GM21390 (cell line): ENCODE results near the gene CENPB.

Source experiments
- ATAC-seq: cut with Tn5 transposase; IDR thresholded peaks from one replicate; pipeline ENCODE4 v1.9.1; 2021; ENCODE audit not compliant: unreplicated experiment

CENPB gene

DNA sequence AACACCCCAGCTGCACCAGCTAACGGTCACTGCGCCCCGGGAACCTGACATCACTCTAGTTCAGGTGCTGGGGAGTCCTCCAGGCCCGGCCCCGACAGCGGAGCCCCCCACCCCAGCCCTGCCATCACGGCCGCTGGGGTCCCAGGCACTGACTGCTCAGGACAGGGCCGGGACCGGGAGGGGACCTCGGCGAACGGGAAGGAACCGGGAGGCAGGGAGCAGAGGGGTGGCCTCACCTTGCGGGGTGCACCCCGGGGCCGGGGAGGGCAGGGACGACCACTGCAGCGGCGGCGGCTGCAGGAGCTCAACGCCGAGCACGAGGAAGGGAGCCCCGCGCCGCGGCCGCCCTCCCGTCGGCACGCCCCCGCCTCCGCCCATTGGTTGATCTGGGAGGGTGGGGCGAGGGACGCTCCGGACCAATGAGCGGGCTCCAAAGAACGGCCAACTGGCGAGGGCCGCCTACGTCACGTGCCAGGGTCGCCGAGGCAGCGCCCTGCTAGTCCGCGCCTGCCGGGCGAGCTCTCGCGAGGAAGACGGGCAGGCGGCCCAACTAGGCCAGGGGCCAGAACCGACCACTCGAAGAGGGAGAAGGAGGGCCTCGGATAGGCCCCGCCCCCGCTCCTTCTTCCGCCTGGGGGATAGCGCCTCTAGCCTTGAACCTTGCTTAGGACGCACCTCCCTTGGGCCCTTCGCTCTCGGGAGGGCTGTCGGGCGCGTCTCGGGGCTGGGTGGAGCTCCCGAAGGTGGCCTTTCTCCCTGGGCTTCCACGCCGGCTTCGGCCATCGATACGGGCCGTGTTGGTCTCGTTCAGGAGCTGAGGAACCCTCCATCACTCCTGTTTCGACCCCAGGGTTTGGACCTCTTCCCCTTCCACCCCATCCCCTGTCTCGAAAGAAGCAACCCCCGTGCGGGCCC, 18.9 kb downstream of the CENPB start, which contains the start of gene ADISSP:
TSS of gene ADISSP (minus strand) at position 327 of the 915 bp plus-strand sequence. CDS start 7,653 bp downstream, outside the sequence.
- ATAC-seq = peak; percentile 94

DNA sequence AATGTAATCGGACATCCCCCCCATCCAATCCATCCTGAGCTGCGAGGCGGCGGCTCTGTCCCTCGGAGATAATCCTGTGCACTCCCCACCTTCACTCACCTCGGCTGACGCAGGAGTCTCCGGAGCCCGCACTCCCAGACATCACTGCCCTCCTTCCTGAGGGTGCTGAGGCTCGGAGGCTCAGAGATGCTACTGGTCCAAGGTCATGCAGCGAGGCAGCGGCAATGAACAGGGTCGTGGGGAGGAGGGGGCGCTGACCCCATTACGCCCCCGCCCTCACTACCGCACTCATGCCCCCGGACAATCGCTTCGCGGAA, 19.5 kb downstream of the CENPB start:
- ATAC-seq = no peak

DNA sequence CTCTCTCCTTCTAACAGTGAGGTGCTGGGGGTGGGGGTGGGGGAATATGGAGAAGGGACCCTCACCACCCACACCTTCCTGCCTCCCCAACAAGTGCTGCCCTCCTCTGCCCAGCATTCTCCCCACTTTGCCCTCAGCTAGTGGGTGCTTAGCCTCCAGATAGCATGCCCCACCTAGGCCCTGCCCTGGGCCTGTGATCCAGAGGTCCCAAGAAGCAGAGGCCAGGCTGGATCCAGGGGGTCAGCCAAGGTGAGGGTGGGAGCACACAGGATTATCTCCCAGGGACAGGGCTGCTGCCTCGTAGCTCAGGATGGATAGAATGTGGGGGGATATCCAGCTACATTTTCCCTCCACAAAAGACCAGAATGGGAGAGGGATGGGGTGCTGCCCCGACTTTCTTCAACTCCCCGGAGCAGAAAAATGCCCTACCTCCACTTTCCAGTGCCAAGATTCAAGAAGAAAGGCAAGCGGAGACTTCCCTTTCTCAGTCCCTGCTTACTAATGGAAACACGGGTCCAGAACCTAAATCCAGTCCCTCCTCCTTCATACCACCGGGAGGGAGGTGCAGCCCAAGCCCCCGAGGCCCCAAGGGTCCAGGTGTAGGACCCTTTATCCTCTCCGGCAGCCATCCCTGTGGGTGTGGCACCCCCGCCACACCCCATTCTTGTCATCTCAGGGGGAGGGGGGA, 20.0 kb downstream of the CENPB start:
- no peak for ATAC-seq

DNA sequence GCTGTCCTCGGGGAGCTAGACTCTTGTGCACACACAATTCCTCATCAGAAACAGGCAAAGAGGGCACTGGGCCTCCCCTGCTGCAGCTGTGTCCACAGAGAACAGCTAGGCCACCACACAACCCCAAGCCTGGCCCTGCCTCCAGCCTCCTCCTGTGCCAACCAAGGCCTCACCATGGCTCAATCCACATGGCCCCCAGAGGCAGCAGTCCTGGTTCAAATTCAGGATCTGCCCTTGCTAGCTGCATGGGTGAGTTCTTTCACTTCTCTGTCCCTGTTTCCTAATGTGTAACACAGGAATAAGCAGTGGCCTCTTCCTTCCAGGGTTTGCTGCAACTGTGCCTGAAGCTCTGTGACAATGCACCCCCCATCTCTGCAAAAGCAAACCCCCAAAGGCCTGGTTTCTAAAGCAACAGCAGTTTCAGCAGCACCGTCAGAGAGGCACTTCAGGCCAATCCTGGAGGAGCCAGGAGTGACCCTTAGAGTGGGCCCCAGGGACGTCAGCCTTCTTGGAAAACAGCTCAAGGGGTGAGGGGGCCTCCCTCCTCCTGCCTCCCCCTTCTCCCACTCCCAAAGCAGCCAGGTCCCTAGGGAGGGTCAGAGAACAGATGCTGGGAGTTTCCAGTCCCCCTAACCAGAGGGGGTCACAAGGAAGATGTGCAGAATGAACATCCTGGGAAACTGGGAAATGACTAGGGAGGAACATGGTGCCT, 21.2 kb downstream of the CENPB start:
- ATAC-seq = no peak

DNA sequence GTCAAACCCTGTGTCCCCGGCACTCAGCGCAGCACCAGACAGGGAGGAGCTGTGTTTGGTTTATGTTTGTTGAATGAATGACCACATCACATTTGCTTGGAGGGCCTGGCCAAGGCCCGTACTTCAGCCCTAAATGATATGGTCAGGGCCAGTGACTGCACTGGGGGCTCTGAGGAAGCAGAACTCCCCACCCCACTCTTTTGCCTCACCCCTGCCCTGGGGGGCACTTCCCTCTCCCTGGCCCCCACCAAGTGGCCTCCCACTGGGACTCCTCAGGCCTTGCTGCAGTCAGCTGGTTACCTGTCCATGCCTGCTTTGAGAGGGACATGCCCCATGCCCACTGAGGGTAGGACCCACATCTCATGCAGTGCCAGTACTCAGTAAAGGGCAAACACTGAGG, 21.9 kb downstream of the CENPB start:
- no peak for ATAC-seq

DNA sequence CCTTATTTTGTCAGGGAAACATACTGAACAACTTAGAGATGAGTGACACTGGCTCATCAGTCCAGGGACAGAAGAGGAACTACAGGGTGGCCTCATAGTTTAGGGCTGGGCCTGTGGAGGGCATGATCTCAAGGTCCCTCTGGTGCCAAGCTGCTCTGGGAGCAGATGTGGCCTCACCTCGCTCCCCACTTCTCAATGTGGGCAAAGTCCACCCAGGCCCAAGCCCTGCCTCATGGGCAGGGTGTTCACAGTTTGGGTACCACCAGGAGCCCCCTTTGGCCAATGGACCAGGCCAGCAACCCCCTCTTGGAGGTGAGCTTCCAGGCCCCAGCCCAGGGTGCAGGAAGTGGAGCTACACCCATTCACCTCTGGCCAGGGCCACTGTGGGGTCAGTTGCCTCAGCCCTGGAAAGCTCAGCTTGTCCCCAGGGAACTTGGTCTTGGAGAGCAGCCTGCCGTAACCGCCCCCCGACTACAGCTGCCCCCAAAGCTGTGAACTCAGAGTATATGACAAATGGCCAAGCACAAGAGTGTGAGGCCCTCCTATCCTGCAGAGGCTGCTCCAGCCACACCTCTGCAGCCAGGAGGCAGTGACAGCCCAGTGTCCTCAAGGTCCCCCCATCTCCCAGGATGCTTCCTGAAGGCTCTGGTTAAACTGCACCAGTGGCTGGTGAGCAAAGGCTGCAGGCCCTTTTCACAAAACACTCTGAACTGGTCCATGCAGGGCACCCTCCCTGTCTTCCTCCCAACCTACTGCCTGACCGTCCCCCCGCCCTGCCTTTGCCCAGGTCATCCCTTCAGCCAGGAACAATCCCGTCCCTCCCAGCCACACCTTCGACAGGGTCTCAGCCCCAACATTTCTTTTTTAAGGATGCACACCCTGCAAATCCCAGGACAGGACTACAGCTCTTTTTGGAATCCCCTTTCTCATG, 22.6 kb downstream of the CENPB start:
- no peak for ATAC-seq

DNA sequence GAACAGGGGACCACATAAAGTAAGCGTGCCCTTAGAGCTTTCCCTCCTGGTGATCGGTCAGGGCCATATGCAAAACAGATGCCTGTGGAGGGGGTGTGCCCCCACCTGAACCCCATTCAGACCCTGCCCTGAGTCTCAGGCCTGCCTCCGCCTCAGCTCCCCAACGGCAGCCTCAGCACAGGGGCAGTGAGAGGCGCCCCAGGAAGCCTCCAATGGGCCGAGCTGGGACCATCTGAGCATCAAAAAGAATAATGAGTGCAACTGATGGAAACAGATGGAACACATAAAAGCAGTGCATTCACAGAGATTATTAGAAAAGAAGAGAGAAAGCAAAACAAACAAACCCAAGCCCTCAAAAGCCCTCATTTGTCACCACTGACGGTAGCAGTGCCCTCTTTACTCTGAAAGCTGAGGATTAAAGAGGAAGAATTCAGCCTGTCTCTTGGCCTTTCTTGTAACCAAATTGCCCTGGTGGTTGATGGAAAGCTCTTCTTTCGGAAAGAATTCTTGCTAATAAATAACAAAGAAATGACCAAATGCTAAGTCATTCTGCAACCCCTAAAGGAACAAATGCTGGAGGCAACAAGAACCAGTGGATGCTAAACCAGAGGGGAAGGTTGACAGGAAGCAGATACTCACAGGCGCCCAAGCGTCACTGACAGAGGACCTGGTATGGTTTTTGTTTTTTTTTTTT, 25.7 kb downstream of the CENPB start:
- ATAC-seq = no peak

DNA sequence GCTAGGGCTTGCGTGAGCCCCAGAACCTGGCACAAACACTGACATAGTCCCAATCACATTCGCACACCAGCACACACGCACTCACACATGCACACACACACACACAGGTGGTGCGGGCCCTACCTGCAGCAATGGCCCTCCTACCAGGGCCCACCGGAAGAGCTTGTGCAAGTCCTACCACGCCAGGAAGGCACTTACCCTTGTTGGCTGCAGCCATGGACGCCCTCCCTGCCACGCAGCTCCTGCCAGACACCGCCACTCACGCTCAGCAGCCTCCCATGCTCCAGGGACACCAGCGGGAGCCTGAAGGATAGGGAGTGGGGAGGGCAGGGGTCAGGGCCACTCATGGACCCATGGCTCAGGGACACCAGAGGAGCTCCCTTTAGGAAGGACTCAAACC, 26.7 kb downstream of the CENPB start:
- no peak for ATAC-seq

DNA sequence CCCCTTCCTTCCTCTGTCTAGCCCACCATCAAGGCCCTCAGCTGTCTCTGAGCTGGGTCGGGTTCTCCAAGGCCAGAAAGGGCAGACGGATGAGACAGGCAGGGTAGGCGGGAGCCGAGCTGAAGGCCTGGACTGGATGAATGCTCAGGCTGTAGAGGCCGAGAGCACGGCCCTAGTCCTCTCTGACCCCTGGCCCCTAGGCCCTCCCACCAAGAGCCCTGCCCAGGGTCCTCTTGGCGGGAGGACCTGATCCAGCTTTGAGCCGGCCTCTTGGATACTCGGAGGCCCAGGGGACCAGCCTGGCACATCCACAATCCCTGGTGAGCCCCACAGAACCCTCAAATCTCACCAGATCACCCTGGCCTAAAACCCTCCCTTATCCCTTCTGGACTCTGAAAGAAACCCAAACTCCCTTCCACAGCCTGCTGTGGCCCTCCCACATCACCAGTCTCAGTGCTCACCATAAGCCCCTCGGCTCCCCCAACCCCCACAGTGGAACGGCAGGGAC, 27.2 kb downstream of the CENPB start:
- ATAC-seq = no peak

DNA sequence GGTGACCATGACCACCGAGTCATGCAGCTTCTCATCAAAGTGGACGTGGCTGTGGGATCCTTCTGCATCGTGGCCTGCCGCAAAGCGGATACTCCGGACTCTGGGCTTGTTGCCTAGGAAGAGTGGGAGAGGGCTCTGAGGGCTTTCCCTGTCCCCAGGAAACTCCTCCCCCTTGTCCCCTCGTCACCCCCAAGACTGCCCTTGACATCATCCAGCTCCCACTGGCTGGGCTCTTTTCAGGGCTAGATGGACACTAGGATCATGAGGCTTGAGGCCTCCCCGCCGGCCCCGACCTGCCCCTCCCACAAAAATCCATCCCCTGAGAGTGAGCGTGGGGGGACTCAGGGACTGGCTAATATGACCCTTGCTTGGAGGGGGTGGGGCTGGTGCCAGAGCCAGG, 28.0 kb downstream of the CENPB start:
- no peak for ATAC-seq

DNA sequence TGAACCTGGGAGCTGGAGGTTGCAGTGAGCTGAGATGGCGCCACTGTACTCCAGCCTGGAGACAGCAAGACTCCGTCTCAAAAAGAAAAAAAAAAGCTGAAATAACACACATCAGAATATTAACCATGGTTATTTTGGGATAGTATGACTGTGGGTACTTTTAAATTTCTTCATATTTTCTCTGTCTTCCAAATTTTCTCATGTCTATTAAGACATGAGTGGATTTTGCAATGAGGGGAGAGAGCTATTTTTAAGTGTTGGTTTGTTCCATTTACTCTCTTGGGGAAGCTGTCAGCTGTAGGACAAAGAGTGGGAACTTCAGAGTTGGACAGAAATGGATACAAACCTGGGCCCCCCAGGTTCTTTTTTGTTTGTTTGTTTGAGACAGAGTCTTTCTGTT, 29.3 kb downstream of the CENPB start:
- no peak for ATAC-seq

DNA sequence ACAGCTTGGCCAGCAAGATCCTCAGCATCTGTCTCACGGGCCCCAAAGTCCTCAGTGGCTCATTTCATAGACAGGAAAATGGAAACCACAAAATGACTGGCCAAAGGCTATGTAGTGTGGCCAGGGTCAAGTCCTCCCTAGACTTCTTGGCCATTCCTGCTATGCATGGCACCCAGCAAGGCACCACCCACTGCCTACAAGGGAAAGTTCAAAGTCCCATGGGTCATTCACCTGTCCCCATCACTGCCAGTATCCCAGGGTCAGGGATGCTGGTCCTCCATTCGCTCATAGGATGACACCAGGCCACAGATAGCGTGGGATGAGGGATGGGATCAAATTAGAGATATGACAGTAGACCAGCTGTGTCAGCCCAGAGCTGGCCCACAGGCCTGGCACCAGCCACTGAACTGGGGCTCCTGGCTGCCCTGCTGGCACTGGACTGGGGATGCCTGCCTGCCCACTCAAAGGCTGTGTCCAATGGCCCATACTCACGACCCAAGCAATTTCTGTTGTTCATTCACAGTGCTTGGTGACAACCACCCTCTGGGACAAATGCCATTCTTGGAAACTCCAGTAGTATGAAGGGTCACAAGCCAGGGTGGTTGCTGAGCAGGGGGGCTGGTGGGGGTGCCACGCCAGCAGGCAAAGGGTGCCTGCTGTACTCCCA, 30.6 kb downstream of the CENPB start:
- ATAC-seq = no peak

DNA sequence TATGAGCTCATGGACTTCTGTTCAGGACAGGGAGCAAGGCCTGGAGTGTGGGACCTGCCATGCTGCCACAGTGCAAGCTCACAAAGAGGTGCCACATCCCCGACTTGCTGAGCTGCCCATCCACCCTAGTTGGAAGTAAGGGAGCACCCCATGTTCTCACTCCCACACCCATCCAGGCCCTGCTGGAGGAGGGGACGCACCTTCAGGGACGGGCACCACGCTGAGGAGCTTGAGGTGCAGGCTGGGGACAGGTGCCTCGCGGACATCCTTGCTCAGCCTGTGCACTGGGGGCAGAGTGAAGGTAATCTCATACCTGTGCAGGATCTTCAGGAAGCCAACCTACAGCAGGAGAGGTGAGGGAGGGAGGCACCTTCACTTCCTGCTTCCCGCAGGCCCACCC, 31.3 kb downstream of the CENPB start:
- ATAC-seq = no peak

DNA sequence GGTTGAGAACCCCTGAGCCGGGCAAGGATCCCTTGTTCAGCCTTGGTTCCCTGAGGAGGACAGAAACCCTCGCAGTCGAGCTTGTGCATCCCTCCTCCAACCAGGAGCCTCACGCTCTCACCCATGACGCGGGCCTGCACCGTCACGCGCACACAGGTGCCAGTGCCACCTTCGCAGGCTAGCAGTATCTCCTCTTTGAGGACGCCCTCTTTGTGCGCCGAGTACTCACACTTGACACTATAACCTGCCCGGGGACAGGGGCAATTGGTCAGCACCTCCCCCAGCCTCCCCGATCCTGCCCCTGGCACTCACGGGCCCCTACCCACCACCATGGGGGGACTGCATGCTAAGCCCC, 32.3 kb downstream of the CENPB start:
- ATAC-seq = no peak

DNA sequence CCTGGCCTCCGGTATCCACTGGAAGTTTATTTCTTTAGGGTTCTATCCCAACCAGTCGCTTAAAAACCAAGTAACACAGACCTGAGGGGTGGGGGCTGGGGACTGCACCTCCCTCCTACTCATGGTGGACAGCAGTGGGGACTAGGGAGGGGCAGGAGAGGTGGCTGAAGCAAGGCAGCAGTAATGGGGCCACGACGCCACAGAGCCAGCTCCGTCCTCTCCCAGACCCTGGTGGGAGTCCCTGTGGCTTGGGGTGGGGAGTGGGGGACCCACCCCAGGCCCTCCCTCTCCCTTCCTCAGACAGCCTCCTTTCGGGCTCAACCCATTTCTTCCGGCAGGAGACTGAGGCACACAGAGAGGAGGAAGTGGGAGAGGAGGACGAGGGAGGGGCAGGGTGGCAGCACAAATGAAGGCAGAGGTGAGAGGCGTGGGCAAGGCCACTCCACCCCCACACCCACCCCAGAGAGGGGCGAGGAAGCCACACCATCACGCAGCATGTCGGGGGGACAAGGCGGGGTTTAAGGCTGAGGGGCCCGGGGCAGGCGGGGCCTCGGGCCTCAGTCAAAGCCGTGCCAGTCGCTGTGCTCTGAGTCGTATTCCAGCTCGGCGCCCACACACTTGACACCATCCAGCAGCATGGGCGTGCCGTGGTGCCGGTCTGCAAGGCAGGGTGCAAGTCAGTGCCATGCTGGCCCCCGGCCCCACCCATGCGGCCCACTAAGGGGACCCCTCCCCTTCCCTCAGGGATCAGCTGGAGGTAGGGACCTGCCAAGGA, 32.9 kb downstream of the CENPB start:
- ATAC-seq = no peak

DNA sequence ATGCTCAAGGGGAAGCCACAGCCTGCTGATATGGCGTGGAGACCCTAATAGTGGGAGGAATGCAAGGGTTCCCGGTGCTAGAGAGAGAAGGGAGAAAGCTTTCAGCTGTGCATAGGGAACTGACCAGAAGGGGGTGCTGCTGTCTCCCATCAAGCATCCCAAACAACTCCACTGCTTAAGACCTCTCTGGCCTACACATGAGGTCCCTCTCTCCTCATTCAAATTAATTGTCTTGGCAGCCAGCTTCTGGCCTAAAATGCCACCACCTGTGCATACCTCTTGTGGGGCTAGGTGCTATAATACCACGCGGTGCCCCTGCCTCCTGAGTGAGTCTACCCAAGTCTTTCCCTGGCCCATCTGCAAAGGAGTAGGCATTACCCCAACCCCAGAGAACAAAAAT, 33.4 kb downstream of the CENPB start:
- no peak for ATAC-seq

DNA sequence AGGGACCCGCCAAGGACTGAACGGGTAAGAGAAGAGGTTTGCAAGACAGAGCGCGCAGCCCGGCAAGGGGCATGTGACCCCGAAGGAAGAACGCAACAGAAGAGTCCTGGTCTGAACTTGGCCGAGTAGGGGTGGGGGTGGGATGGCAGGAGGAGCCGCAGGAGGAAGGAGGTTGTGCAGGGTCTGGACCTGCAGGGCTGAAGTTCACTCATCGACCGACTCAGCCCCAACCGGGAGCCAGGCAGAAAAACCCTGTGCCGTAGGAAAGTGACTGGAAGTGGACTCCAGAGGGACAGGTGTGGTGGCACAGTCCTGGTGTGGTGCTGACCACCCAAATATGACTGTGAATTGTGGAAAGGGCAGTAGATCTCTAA, 34.2 kb downstream of the CENPB start:
- no peak for ATAC-seq

DNA sequence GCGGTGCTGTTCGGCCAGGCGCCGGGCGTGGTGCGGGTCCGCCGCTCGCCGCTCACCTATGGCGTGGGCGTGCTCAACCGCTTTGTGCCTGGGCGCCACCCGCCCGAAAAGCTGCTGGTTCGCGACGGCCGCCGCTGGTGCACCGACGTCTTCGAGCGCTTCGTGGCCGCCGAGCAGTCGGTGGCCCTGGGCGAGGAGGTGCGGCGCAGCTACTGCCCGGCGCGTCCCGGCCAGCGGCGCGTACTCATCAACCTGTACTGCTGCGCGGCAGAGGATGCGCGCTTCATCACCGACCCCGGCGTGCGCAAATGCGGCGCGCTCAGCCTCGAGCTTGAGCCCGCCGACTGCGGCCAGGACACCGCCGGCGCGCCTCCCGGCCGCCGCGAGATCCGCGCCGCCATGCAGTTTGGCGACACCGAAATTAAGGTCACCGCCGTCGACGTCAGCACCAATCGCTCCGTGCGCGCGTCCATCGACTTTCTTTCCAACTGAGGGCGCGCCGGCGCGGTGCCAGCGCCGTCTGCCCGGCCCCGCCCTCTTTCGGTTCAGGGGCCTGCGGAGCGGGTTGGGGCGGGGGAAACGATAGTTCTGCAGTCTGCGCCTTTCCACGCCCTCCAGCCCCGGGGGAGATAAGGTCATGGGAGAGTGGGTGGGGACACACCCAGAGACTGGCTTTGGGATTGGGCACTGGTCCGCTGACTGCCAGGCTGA, 34.7 kb downstream of the CENPB start:
- ATAC-seq = no peak
